Spleen (tissue), 11 donors: ENCODE measurements around the gene EXOSC5. TPM values are rescaled to one million over a fixed set of nuclear protein-coding genes. Genes with fewer than 3 reads are reported as not detected.

Experiments used
- DNase-seq: peaks from one replicate; pipeline ENCODE4 v3.0.0-alpha.2; 2020
- H3K27ac ChIP-seq, 8 donors: fragments of 200-600 bp; sonication (generic) in 7 of 8; 1 replicate in 4 of 8; 2 replicates in 4 of 8; pipeline versions ENCODE4 v1.5.0 to v1.8.0; 2016 to 2021; ENCODE audit warnings: inconsistent platforms in 4 of 8, mild to moderate bottlenecking in 4 of 8, moderate library complexity in 1 of 8
- H3K27me3 ChIP-seq, 7 donors: fragments of 200-600 bp; sonication (generic) in 6 of 7; replicated peaks in 1 of 7; 1 replicate in 4 of 7; 2 replicates in 3 of 7; pipeline versions ENCODE4 v1.5.0 to v1.8.0; 2016 to 2021; ENCODE audit warnings: inconsistent platforms in 3 of 7, mild to moderate bottlenecking in 1 of 7
- H3K36me3 ChIP-seq, 6 donors: fragments of 200-600 bp; sonication (generic) in 5 of 6; 1 replicate in 4 of 6; 2 replicates in 2 of 6; pipeline versions ENCODE4 v1.5.0 to v1.8.0; 2016 to 2021; ENCODE audit warnings: inconsistent platforms in 2 of 6
- H3K4me1 ChIP-seq, 6 donors: fragments of 200-600 bp; sonication (generic) in 5 of 6; 1 replicate in 3 of 6; 2 replicates in 3 of 6; pipeline versions ENCODE4 v1.5.0 to v1.8.0; 2016 to 2021; ENCODE audit warnings: inconsistent platforms in 3 of 6
- H3K4me3 ChIP-seq, 8 donors: fragments of 200-600 bp; sonication (generic) in 7 of 8; 1 replicate in 4 of 8; 2 replicates in 4 of 8; pipeline versions ENCODE4 v1.5.0 to v1.8.0; 2016 to 2021; ENCODE audit warnings: inconsistent platforms in 4 of 8, mild to moderate bottlenecking in 4 of 8, moderate library complexity in 2 of 8
- H3K9me3 ChIP-seq, 8 donors: fragments of 200-600 bp; sonication (generic) in 7 of 8; 1 replicate in 4 of 8; 2 replicates in 4 of 8; pipeline versions ENCODE4 v1.5.0 to v1.8.0; 2016 to 2021; ENCODE audit warnings: inconsistent platforms in 4 of 8
- POLR2A ChIP-seq, 3 donors: fragments of 450-650 bp; IDR thresholded peaks; one replicate each; pipeline ENCODE4 v1.5.1; 2017; ENCODE audit warnings: antibody characterized with exemption in 3 of 3, mild to moderate bottlenecking in 1 of 3
- POLR2AphosphoS5 ChIP-seq, 3 donors: sonication (generic); formaldehyde crosslinking; IDR thresholded peaks; one replicate each; pipeline ENCODE4 v1.5.1; 2017; ENCODE audit warnings: antibody characterized with exemption in 3 of 3
- WGBS, 5 donors: extraction: QIAGEN DNeasy Blood & Tissue Kit in 3 of 5; methylation state at CpG; one replicate each; pipeline versions ENCODE4 v1.1.5 to v1.1.7; 2013 to 2018; 5-methylcytosine and 5-hydroxymethylcytosine counted together
- intact Hi-C: fragments of 100-400 bp; cut with DNase I; formaldehyde crosslinking; loops from one replicate; pipeline ENCODE4 v1.15.0; 2023; ENCODE audit warnings: low total_unique reads
- polyA plus RNA-seq, 3 donors: library from polyadenylated mRNA; stranded (reverse); fragments of 200-250 nt; gene quantifications; one replicate each; pipeline ENCODE4 v1.2.1, GENCODE V29; 2013
- total RNA-seq, 7 donors: library from RNA; depleted of rRNA in 3 of 7; stranded (reverse); fragments of >200 nt in 3 of 7; fragmentation: NEBNext Ultra II Directional in 4 of 7; extraction: Animal tissue kit (Norgen Biotek cat#: 25700) in 4 of 7; gene quantifications; one replicate each; pipeline versions ENCODE4 v1.1.0 to v1.2.1, GENCODE V29; 2016 to 2021
- TF ChIP-seq, protein P1 (sequence below), 11 experiments: fragments of 200-600 bp in 7 of 11; fragments of 450-650 bp in 4 of 11; sonication (generic) in 4 of 11; IDR thresholded peaks in 8 of 11; conservative IDR thresholded peaks in 3 of 11; 1 replicate in 7 of 11; 2 replicates in 4 of 11; pipeline versions ENCODE4 v1.4.0 to v1.8.0; 2016 to 2021; ENCODE audit warnings: antibody characterized with exemption in 11 of 11, inconsistent platforms in 4 of 11, mild to moderate bottlenecking in 1 of 11
- donor health status: healthy with polysubstance abuse.
- donor health status: DM: no; HTN: no; CAD: no; lungs with moderate emphysema.
- donor health status: DM: no; HTN: no; CAD: no.
- donor health status: Bipolar disorder and iron deficiency.
- donor health status: healthy.
- donor health status: DM: no; HTN: no; CAD: no.
- donor health status: DM: yes; HTN: yes; CAD: no.

The EXOSC5 gene
- total and polyA plus RNA-seq, 10 donors = 10.1 to 53.8 (median 16.8) TPM

GRCh38 chr19:41412953-41413352 lies 15.8 kb upstream of the EXOSC5 start:
- no peak overlapping the region for H3K4me3 ChIP-seq
- WGBS, 5 donors = 91 to 98% (median 92%) methylated on average over 5 of the region's 5 CpGs
- intact Hi-C loops = no loop called here
- H3K27me3 ChIP-seq = no peaks in the 10 kb centered on the region
- TF ChIP-seq POLR2AphosphoS5 (IDR thresholded peaks at IDR 0.05) (no peak), POLR2A (IDR thresholded peaks at IDR 0.05) (no peak)
- TF ChIP-seq, protein P1, sequence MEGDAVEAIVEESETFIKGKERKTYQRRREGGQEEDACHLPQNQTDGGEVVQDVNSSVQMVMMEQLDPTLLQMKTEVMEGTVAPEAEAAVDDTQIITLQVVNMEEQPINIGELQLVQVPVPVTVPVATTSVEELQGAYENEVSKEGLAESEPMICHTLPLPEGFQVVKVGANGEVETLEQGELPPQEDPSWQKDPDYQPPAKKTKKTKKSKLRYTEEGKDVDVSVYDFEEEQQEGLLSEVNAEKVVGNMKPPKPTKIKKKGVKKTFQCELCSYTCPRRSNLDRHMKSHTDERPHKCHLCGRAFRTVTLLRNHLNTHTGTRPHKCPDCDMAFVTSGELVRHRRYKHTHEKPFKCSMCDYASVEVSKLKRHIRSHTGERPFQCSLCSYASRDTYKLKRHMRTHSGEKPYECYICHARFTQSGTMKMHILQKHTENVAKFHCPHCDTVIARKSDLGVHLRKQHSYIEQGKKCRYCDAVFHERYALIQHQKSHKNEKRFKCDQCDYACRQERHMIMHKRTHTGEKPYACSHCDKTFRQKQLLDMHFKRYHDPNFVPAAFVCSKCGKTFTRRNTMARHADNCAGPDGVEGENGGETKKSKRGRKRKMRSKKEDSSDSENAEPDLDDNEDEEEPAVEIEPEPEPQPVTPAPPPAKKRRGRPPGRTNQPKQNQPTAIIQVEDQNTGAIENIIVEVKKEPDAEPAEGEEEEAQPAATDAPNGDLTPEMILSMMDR (IDR thresholded peaks at IDR 0.05 in 8 of 11, conservative IDR thresholded peaks at IDR 0.05 in 3 of 11) = no peak
- peaks cover 0 to 76% (median 54%) of the 10 kb centered on the region in 6 donors for H3K36me3 ChIP-seq
- peak overlapping the region in 1 of 8 donors; percentile 35 for H3K27ac ChIP-seq
- no peaks in the 10 kb centered on the region for H3K9me3 ChIP-seq
- H3K4me1 ChIP-seq = peaks cover 0 to 87% (median 34%) of the 10 kb centered on the region in 6 donors
- DNase-seq = no peak

- Histone ChIP-seq H3K27ac (no peak overlapping the region), H3K4me1 (peaks cover 0 to 93% (median 39%) of the 10 kb centered on the region in 6 donors), H3K36me3 (peaks cover 0 to 65% (median 50%) of the 10 kb centered on the region in 6 donors), H3K9me3 (no peaks in the 10 kb centered on the region), H3K4me3 (no peak overlapping the region), H3K27me3 (no peaks in the 10 kb centered on the region)
- TF ChIP-seq POLR2AphosphoS5 (IDR thresholded peaks at IDR 0.05) (peak in 1 of 3 donors; percentile 28), POLR2A (IDR thresholded peaks at IDR 0.05) (no peak)
- TF ChIP-seq, protein P1 (IDR thresholded peaks at IDR 0.05 in 8 of 11, conservative IDR thresholded peaks at IDR 0.05 in 3 of 11) = no peak
- WGBS, 5 donors = 76 to 92% (median 84%) methylated on average over 10 to 11 of the region's 11 CpGs
- intact Hi-C loops = no loop called here
- no peak for DNase-seq
Observed at GRCh38 chr19:41411968-41412265, 14.8 kb upstream of the EXOSC5 start.

GRCh38 chr19:41411100-41411967 lies 14.2 kb upstream of the EXOSC5 start:
- peaks cover 0 to 59% (median 44%) of the 10 kb centered on the region in 6 donors for H3K36me3 ChIP-seq
- intact Hi-C loops = no loop called here
- H3K9me3 ChIP-seq = no peaks in the 10 kb centered on the region
- H3K4me1 ChIP-seq = peaks cover 0 to 95% (median 42%) of the 10 kb centered on the region in 6 donors
- no peak overlapping the region for H3K4me3 ChIP-seq
- H3K27me3 ChIP-seq = no peaks in the 10 kb centered on the region
- DNase-seq = no peak
- peak overlapping the region in 1 of 8 donors; percentile 88 for H3K27ac ChIP-seq
- 69 to 91% (median 81%) methylated on average over 8 to 9 of the region's 9 CpGs for WGBS, 5 donors
- TF ChIP-seq, protein P1 (IDR thresholded peaks at IDR 0.05 in 8 of 11, conservative IDR thresholded peaks at IDR 0.05 in 3 of 11) = no peak
- TF ChIP-seq POLR2A (IDR thresholded peaks at IDR 0.05) = no peak
- TF ChIP-seq POLR2AphosphoS5 (IDR thresholded peaks at IDR 0.05) = no peak

- peak in 1 of 3 donors; percentile 15 for TF ChIP-seq POLR2AphosphoS5 (IDR thresholded peaks at IDR 0.05)
- TF ChIP-seq, protein P1 (IDR thresholded peaks at IDR 0.05 in 8 of 11, conservative IDR thresholded peaks at IDR 0.05 in 3 of 11) = no peak
- 88 to 93% (median 91%) methylated on average over 23 of the region's 23 CpGs for WGBS, 5 donors
- Histone ChIP-seq H3K4me1 (peaks cover 4 to 98% (median 48%) of the 10 kb centered on the region in 6 donors), H3K27me3 (no peaks in the 10 kb centered on the region), H3K9me3 (no peaks in the 10 kb centered on the region), H3K36me3 (peaks cover 0 to 51% (median 40%) of the 10 kb centered on the region in 6 donors), H3K4me3 (no peak overlapping the region), H3K27ac (peak overlapping the region; percentile 57 to 88 (median 72))
- DNase-seq = no peak
- intact Hi-C loops = no loop called here
Observed at GRCh38 chr19:41410336-41411054, 13.3 kb upstream of the EXOSC5 start.
